Kidney (tissue), 14 donors: ENCODE data around the gene SEMA5A. TPM values are rescaled to one million over a fixed set of nuclear protein-coding genes. Genes with fewer than 3 reads are reported as not detected.
A peak's percentile ranks its signal among the peaks of the same experiment; 100 is the strongest.

ENCODE experiments used
- DNase-seq, 5 donors: peaks; one replicate each; pipeline ENCODE4 v3.0.0-alpha.2; 2013 to 2020
- FAIRE-seq: peaks from 2 replicates; lab custom pipeline; 2012; peaks lifted over from hg19 to GRCh38; lab: Jason Lieb, UNC
- H3K27ac ChIP-seq, 2 donors: one replicate each; pipeline ENCODE4 v1.7.0; 2013; ENCODE audit warnings: low read depth in 2 of 2, low read length in 2 of 2, inconsistent platforms in 1 of 2
- H3K27me3 ChIP-seq: one replicate; pipeline ENCODE4 v1.7.1; 2013; ENCODE audit warnings: low read length, inconsistent platforms; ENCODE audit not compliant: control insufficient read depth, insufficient read depth
- H3K36me3 ChIP-seq, 3 donors: one replicate each; pipeline versions ENCODE4 v1.7.0 to v1.7.1; 2013; ENCODE audit warnings: low read length in 3 of 3, control low read depth in 1 of 3, inconsistent platforms in 1 of 3; ENCODE audit not compliant: insufficient read depth in 3 of 3, control insufficient read depth in 2 of 3
- H3K4me1 ChIP-seq, 3 donors: one replicate each; pipeline versions ENCODE4 v1.7.0 to v1.7.1; 2013; ENCODE audit warnings: low read length in 3 of 3, inconsistent platforms in 1 of 3, low read depth in 1 of 3; ENCODE audit not compliant: control insufficient read depth in 2 of 3, insufficient read depth in 2 of 3
- H3K4me3 ChIP-seq, 3 donors: one replicate each; pipeline versions ENCODE4 v1.7.0 to v1.8.1; 2013; ENCODE audit warnings: low read length in 3 of 3, control low read depth in 1 of 3, inconsistent platforms in 1 of 3
- H3K9ac ChIP-seq, 3 donors: one replicate each; pipeline versions ENCODE4 v1.7.0 to v1.7.1; 2013; ENCODE audit warnings: low read length in 3 of 3, control low read depth in 1 of 3, inconsistent platforms in 1 of 3
- H3K9me3 ChIP-seq, 3 donors: one replicate each; pipeline versions ENCODE4 v1.7.0 to v1.7.1; 2013; ENCODE audit warnings: low read length in 3 of 3, control low read depth in 1 of 3, inconsistent platforms in 1 of 3; ENCODE audit not compliant: control insufficient read depth in 2 of 3, insufficient read depth in 1 of 3
- intact Hi-C: fragments of 100-400 bp; cut with DNase I; formaldehyde crosslinking; loops from one replicate; pipeline ENCODE4 v1.11.1; 2022
- polyA plus RNA-seq: library from polyadenylated mRNA; stranded (reverse); fragments of 350-450 nt; fragmentation: Illumina TruSeq; extraction: RNeasy Lipid Tissue Mini Kit (QIAGEN cat#74804); gene quantifications from one replicate; pipeline ENCODE4 v1.2.3, GENCODE V29; 2014; ENCODE audit warnings: low read depth, low replicate concordance; ENCODE audit not compliant: insufficient read depth
- total RNA-seq: library from RNA; stranded (reverse); fragmentation: NEBNext Ultra II Directional; extraction: Animal tissue kit (Norgen Biotek cat#: 25700); gene quantifications from one replicate; pipeline ENCODE4 v1.2.1, GENCODE V29; 2021
- TF ChIP-seq, protein P1 (sequence below): IDR thresholded peaks from 3 replicates; pipeline ENCODE4 v1.5.1; 2012; ENCODE audit warnings: mild to moderate bottlenecking, moderate library complexity, borderline replicate concordance; ENCODE audit not compliant: insufficient read depth; ENCODE audit errors: extremely low read depth
- donor health status: control.
- donor health status: control.
- donor health status: control.
- donor health status: control.
- donor health status: control.
- donor health status: DM: yes; HTN: yes; CAD: no.
- donor health status: Normal renal cell carcinoma (clear cell type).

The SEMA5A gene
- total and polyA plus RNA-seq, 2 donors from 2014 or later: 7.9 to 23.3 TPM

GRCh38 chr5:9499498-9499876 is 46.4 kb downstream of the SEMA5A start:
- FAIRE-seq: no peak
- H3K36me3 ChIP-seq: no peaks in the 10 kb centered on the region
- H3K9me3 ChIP-seq: no peaks in the 10 kb centered on the region
- H3K4me1 ChIP-seq: peaks cover 0 to 4% (median 0%) of the 10 kb centered on the region in 3 donors
- DNase-seq: no peak
- TF ChIP-seq, protein P1, sequence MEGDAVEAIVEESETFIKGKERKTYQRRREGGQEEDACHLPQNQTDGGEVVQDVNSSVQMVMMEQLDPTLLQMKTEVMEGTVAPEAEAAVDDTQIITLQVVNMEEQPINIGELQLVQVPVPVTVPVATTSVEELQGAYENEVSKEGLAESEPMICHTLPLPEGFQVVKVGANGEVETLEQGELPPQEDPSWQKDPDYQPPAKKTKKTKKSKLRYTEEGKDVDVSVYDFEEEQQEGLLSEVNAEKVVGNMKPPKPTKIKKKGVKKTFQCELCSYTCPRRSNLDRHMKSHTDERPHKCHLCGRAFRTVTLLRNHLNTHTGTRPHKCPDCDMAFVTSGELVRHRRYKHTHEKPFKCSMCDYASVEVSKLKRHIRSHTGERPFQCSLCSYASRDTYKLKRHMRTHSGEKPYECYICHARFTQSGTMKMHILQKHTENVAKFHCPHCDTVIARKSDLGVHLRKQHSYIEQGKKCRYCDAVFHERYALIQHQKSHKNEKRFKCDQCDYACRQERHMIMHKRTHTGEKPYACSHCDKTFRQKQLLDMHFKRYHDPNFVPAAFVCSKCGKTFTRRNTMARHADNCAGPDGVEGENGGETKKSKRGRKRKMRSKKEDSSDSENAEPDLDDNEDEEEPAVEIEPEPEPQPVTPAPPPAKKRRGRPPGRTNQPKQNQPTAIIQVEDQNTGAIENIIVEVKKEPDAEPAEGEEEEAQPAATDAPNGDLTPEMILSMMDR: no peak
- no peak overlapping the region for H3K27ac ChIP-seq
- H3K4me3 ChIP-seq: no peak overlapping the region
- H3K27me3 ChIP-seq: no peaks in the 10 kb centered on the region
- H3K9ac ChIP-seq: no peak overlapping the region
- intact Hi-C loops: no loop called here

DNA sequence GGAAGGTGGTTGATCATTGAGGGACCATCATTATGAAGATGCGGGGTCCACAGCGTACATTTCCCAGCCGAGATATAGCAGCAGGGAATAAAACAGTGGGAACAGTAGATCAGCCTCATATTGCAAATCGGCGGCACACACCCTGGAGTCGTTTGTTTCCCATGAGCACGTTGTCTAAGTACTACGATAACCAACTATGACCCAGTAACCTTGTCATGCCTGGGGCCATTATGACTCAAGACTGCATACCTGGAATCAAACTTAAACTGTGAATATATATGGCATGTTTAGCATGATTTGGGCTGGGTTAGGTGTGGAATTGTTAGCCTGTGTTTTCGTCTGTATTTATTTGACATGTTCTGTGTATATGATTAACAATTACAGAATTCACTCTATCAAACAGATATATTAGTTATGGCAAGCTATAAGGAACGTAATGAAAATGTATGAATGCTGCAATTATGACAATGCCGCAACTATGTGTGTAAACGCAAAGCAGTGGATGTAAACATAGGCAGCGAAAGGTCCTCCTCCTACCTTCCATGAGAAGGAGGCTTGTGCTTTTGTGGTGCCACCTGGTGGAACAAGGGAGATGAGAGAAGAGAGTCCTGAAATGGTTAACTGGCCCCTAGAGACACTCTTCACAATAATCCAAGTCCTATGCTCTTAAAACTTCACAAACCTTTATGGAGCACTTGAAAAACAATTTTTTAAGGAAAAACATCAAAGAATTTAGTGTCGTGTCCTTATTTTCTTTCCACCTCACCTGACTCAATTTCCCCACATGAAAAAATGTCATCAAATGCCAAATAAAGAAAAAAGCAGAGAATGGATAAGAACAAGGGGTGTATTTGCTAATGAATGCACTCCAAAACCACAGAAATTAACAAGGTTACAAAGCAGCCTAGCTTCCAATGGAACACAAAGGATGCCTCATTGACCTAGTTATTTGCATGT is 47.1 kb downstream of the SEMA5A start:
- Histone ChIP-seq H3K27me3 (no peaks in the 10 kb centered on the region), H3K9me3 (no peaks in the 10 kb centered on the region), H3K4me3 (no peak overlapping the region), H3K9ac (no peak overlapping the region), H3K27ac (no peak overlapping the region), H3K4me1 (peaks cover 0 to 4% (median 0%) of the 10 kb centered on the region in 3 donors), H3K36me3 (no peaks in the 10 kb centered on the region)
- DNase-seq: no peak
- intact Hi-C loops: no loop called here
- FAIRE-seq: no peak
- TF ChIP-seq, protein P1: peak; percentile 26

DNA sequence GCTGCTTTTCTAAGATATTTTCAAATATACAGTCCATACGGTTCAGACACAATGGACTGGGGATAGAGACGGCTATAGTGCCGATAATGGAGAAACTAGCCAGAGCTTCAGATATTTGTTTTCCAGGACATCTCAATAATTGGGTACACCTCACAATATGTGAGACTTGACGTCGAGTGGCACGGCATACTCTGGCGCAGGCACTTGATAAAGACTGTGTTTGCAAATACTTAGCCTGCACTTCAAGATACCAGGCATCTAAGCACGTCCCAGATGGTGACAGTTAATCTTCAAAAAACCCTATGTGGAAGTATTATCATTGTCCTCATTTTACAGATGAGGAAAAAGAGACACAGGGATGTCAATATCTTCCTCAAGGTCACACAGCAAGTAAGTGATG is 48.5 kb downstream of the SEMA5A start:
- no peak overlapping the region for H3K4me3 ChIP-seq
- H3K27me3 ChIP-seq: no peaks in the 10 kb centered on the region
- no peaks in the 10 kb centered on the region for H3K9me3 ChIP-seq
- TF ChIP-seq, protein P1: no peak
- intact Hi-C loops: no loop called here
- no peak for FAIRE-seq
- H3K36me3 ChIP-seq: no peaks in the 10 kb centered on the region
- H3K9ac ChIP-seq: no peak overlapping the region
- DNase-seq: no peak
- H3K27ac ChIP-seq: no peak overlapping the region
- H3K4me1 ChIP-seq: no peaks in the 10 kb centered on the region
